Thyroid gland (tissue), 4 donors: ENCODE results near the gene TAF3. TPM values are rescaled to one million over a fixed set of nuclear protein-coding genes. Genes with fewer than 3 reads are reported as not detected.
"Not testable (repeated sequence)": the region's sequence is repeated elsewhere in the genome, so short reads cannot be mapped to it uniquely, and the experiment has no call there.

Experiments
- DNase-seq, 2 donors: peaks; one replicate each; pipeline ENCODE4 v3.0.0-alpha.2; 2019
- H3K27ac ChIP-seq, 3 donors: fragments of 200-600 bp; sonication (generic); 1 replicate in 2 of 3; 2 replicates in 1 of 3; pipeline ENCODE4 v1.5.1; 2016 to 2019; ENCODE audit warnings: mild to moderate bottlenecking in 1 of 3, moderate library complexity in 1 of 3
- H3K27me3 ChIP-seq: fragments of 200-600 bp; sonication (generic); one replicate; pipeline ENCODE4 v1.5.1; 2019
- H3K36me3 ChIP-seq, 2 donors: fragments of 200-600 bp; sonication (generic); one replicate each; pipeline ENCODE4 v1.5.1; 2016 to 2019
- H3K4me1 ChIP-seq, 2 donors: fragments of 200-600 bp; sonication (generic); one replicate each; pipeline ENCODE4 v1.5.1; 2017 to 2019
- H3K4me3 ChIP-seq, 3 donors: fragments of 200-600 bp; sonication (generic); replicated peaks in 1 of 3; 1 replicate in 2 of 3; 2 replicates in 1 of 3; pipeline ENCODE4 v1.5.1; 2016; ENCODE audit warnings: mild to moderate bottlenecking in 1 of 3
- H3K9me3 ChIP-seq: fragments of 200-600 bp; sonication (generic); one replicate; pipeline ENCODE4 v1.5.1; 2017
- CTCF ChIP-seq, 6 experiments: fragments of 200-600 bp in 3 of 6; fragments of 450-650 bp in 3 of 6; sonication (generic) in 3 of 6; IDR thresholded peaks; one replicate each; pipeline ENCODE4 v1.5.1; 2016 to 2019; ENCODE audit warnings: antibody characterized with exemption in 6 of 6, mild to moderate bottlenecking in 2 of 6, inconsistent platforms in 1 of 6, moderate library complexity in 1 of 6
- POLR2A ChIP-seq, 2 donors: fragments of 450-650 bp; IDR thresholded peaks; one replicate each; pipeline ENCODE4 v1.6.1; 2017; ENCODE audit warnings: antibody characterized with exemption in 2 of 2, mild to moderate bottlenecking in 2 of 2, moderate library complexity in 1 of 2
- WGBS, 2 donors: methylation state at CpG; one replicate each; pipeline ENCODE4 v1.1.5; 2017; 5-methylcytosine and 5-hydroxymethylcytosine counted together
- intact Hi-C: fragments of 100-400 bp; cut with DNase I; formaldehyde crosslinking; loops from one replicate; pipeline ENCODE4 v1.15.1; 2023
- total RNA-seq, 4 donors: library from RNA; depleted of rRNA; stranded (reverse); fragments of >200 nt; gene quantifications; one replicate each; pipeline ENCODE4 v1.2.3, GENCODE V29; 2016

Gene TAF3
- total RNA-seq, 4 donors from 2014 or later: 6.7 to 11.0 (median 8.6) TPM

- DNase-seq: no peak
- peaks cover 5% of the 10 kb centered on the region in 2 donors for H3K4me1 ChIP-seq
- WGBS, 2 donors: 33 to 39% methylated on average over 17 of the region's 17 CpGs
- H3K9me3 ChIP-seq: no peaks in the 10 kb centered on the region
- H3K4me3 ChIP-seq: no peak overlapping the region
- H3K27me3 ChIP-seq: no peaks in the 10 kb centered on the region
- no peak overlapping the region for H3K27ac ChIP-seq
- intact Hi-C loops: no loop called here
- H3K36me3 ChIP-seq: no peaks in the 10 kb centered on the region
- TF ChIP-seq POLR2A (IDR thresholded peaks at IDR 0.05) (no peak), CTCF (IDR thresholded peaks at IDR 0.05) (no peak)
Measured at GRCh38 chr10:8026349-8027259, 208.3 kb downstream of the TAF3 start.

GRCh38 chr10:8031211-8031610 is 212.9 kb downstream of the TAF3 start:
- intact Hi-C loops, DNase-seq, H3K4me3 ChIP-seq, H3K27ac ChIP-seq, H3K36me3 ChIP-seq, H3K9me3 ChIP-seq: not testable (repeated sequence)
- Histone ChIP-seq H3K27me3 (peaks cover 20% of the 10 kb centered on the region), H3K4me1 (peaks cover 20 to 29% of the 10 kb centered on the region in 2 donors)
- WGBS, 2 donors: 91 to 95% methylated on average over 5 of the region's 5 CpGs

GRCh38 chr10:8032558-8032957 is 214.3 kb downstream of the TAF3 start:
- Histone ChIP-seq H3K27ac (no peak overlapping the region), H3K36me3 (no peaks in the 10 kb centered on the region), H3K4me3 (no peak overlapping the region), H3K4me1 (peaks cover 15 to 33% of the 10 kb centered on the region in 2 donors), H3K9me3 (no peaks in the 10 kb centered on the region), H3K27me3 (peaks cover 34% of the 10 kb centered on the region)
- no peak for TF ChIP-seq CTCF (IDR thresholded peaks at IDR 0.05)
- TF ChIP-seq POLR2A (IDR thresholded peaks at IDR 0.05): no peak
- intact Hi-C loops: no loop called here
- no peak for DNase-seq
- WGBS, 2 donors: 95% methylated on average over 7 of the region's 7 CpGs

- no peak for DNase-seq
- H3K4me3 ChIP-seq: no peak overlapping the region
- intact Hi-C loops: no loop called here
- H3K36me3 ChIP-seq: no peaks in the 10 kb centered on the region
- H3K4me1 ChIP-seq: peaks cover 15 to 36% of the 10 kb centered on the region in 2 donors
- H3K9me3 ChIP-seq: no peaks in the 10 kb centered on the region
- peaks cover 47% of the 10 kb centered on the region for H3K27me3 ChIP-seq
- H3K27ac ChIP-seq: no peak overlapping the region
- 4 to 6% methylated on average over 19 to 21 of the region's 45 CpGs for whole genome bisulfite sequencing, 2 donors
- no peak for TF ChIP-seq CTCF (IDR thresholded peaks at IDR 0.05)
- TF ChIP-seq POLR2A (IDR thresholded peaks at IDR 0.05): no peak
Measured at GRCh38 chr10:8033812-8034465, 215.6 kb downstream of the TAF3 start.

- Histone ChIP-seq H3K4me3 (peak overlapping the region in 1 of 3 donors; percentile 8), H3K36me3 (no peaks in the 10 kb centered on the region), H3K9me3 (no peaks in the 10 kb centered on the region), H3K27me3 (peaks cover 53% of the 10 kb centered on the region), H3K27ac (no peak overlapping the region), H3K4me1 (peaks cover 15 to 36% of the 10 kb centered on the region in 2 donors)
- WGBS, 2 donors: 3 to 8% methylated on average over 16 to 24 of the region's 37 CpGs
- intact Hi-C loops: no loop called here
- TF ChIP-seq CTCF (IDR thresholded peaks at IDR 0.05) (no peak), POLR2A (IDR thresholded peaks at IDR 0.05) (no peak)
- no peak for DNase-seq
Measured at GRCh38 chr10:8034466-8035005, 216.2 kb downstream of the TAF3 start.
